GM19238 (cell line): ENCODE results near the gene PRKCD.

ENCODE experiments used
- DNase-seq: peaks from one replicate; pipeline ENCODE4 v3.0.0; 2011; ENCODE audit warnings: low spot score; ENCODE audit not compliant: insufficient read length

PRKCD gene

DNA sequence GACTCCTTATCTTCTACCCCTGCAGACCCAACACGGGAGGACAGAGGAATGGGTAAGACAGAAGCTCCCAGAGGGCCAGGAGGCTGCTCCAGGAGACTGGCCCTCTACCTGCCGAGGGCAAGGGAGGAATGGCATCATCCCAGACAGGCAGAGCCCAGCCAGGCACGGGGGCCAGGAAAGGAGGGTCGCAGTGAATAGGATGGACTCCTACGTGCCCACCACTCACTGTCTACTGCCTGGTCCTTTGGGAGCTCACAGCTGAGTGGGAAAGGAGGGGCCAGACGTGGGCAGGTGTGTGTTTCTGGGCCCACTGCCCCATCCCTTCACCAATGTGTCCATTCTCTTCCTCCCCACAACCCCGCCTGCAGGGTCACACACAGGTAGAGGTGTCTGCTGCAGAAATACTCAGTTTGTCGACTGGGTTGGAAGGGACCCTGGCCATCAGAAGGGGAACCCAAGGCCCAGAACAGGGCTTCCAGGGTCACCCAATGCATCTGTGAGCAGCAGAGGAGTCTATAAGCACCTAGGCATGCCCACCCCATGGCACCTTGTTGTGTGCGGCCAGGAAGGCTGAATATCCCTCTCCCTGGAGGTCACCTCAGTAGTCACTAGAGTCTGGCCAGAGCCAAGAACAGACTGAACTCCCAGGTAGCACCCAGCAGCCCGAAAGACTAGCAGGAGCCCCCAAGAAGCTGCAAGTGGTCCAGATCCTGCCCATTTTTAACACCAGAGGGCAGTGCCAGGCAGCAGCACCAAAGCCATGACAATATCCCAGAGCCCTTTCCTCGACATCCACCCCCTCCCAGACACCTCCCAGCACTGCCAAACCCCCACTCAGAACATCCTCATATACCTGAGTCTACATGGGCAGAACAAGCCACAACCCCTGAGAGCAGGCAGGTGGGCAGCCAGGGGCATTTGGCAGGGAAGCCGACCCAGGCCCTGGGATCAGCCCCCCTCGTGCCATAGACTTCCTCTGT is 70.8 kb downstream of the PRKCD start:
- DNase-seq, result no peak

- DNase-seq, result no peak
These were observed 71.8 kb downstream of the PRKCD start for GRCh38 chr3:53232641-53233377.

GRCh38 chr3:53234130-53234840 is 73.3 kb downstream of the PRKCD start:
- no peak for DNase-seq

DNA sequence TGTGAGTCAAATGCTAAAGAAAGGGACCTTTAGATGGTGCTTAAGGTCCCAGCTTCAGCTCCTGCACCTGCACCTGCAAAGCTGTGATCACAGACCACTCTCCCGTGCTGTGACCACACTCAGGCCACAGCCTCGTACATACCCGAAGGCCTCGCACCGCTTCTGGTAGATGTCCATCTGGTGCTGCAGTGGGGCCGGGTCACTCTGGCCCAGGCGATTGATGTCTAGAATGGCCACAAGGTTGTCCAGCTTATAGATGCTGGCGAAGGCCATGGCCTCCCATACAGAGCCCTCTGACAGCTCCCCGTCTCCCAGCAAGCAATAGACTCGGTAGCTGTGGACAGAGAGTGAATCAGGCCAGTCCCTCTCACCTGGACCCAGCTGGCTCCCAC is 73.8 kb downstream of the PRKCD start:
- no peak for DNase-seq

DNA sequence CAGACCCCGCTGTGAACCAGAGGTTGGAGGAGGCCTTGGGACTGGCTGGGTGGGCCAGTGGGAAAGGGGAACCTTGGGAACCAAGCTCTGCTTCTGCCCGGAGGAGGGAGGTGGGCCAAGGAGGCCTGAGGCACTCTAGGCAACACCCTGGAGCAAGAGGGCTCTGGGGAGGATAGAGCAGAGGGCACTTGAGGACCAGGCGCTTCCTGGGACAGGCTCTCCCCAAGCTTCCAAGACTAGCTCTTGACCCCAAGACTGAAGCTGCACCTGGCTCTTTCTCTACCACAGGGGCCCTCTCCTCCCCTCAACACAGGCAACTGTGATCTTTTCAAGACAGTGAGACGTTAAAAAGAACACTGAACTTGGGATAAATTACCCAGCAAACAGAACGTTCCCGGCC is 74.5 kb downstream of the PRKCD start:
- no peak for DNase-seq

- no peak for DNase-seq
These were observed 75.3 kb downstream of the PRKCD start for GRCh38 chr3:53236112-53236841.

GRCh38 chr3:53238051-53238850 is 77.2 kb downstream of the PRKCD start:
- no peak for DNase-seq

DNA sequence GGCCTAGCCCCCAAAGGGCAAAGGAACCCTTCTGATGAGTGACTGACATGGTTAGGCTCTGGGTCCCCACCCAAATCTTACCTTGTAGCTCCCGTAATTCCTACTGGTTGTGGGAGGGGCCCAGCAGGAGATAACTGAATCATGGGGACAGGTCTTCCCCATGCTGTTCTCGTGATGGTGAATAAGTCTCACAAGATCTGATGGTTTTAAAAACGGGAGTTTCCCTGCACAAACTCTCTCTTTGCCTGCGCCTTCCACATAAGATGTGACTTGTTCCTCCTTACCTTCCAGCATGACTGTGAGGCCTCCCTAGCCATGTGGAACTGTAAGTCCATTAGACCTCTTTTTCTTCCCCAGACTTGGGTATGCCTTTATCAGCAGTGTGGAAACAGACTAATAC is 77.9 kb downstream of the PRKCD start:
- no peak for DNase-seq

- no peak for DNase-seq
These were observed 78.8 kb downstream of the PRKCD start for GRCh38 chr3:53239800-53240199.

- no peak for DNase-seq
These were observed 80.3 kb downstream of the PRKCD start for GRCh38 chr3:53240989-53241972.

DNA sequence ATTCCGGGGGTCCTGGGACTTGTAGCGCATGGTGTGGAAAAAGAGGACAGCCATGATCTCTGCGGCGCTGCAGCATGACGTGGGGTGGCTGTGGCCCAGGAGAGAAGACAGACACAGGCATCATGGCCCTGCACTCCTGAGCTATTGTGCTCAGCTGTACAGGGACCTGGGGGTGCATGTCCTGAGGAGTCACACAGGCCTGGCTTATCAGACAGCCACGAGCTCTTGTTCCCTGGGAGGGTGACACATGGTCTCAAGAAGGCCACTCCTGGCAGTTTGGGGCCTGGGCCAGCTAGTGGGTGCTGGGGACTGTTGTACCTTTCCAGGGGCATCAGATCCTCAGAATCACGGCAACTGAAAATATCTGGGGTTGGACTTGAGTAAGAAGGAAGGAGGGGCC is 81.1 kb downstream of the PRKCD start:
- no peak for DNase-seq
